GM12872 (cell line): ENCODE results near the gene HAO2.

Source experiments
- CTCF ChIP-seq: IDR thresholded peaks from 3 replicates; pipeline ENCODE4 v1.5.1; 2011; ENCODE audit warnings: low read depth, mild to moderate bottlenecking, low read length, moderate library complexity; ENCODE audit not compliant: insufficient read depth

The HAO2 gene

DNA sequence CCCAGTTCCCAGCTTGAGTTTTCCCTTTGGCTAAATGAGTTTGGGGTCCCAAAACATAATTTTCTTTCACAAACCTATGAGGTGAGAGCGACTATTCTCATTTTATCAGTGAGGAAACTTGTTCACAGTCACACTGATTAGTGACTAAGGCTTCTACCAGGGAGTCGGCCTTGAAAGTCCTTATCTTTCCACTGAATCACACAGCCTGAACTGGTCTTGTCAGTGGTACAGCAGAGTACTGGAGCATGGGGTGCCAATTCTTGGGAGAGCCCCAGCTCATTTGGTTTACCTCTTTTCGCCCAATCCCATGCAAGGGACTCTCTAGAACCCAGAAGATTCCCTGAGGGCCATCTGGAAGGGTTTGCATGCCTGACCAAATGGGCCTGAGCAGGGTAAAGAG, 63.3 kb downstream of the HAO2 start:
- no peak for TF ChIP-seq CTCF

GRCh38 chr1:119435052-119435451, 66.5 kb downstream of the HAO2 start:
- TF ChIP-seq CTCF = no peak

DNA sequence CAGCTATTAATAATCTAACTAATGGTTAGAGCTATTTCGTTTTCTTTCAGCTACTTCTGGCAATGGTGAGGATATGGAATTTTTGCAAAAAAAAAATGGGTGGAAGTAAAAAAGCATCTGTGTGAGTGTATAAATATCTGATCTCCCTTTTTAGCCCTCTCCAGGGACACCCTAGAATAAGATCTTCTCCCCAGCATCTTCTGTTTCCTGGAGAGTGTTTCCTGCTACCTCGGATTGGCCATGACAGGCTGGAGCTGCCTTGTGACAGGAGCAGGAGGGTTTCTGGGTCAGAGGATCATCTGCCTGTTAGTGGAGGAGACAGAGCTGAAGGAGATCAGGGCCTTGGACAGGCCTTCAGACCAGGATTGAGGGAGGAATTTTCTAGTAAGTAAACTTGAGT, 70.2 kb downstream of the HAO2 start:
- TF ChIP-seq CTCF = no peak

DNA sequence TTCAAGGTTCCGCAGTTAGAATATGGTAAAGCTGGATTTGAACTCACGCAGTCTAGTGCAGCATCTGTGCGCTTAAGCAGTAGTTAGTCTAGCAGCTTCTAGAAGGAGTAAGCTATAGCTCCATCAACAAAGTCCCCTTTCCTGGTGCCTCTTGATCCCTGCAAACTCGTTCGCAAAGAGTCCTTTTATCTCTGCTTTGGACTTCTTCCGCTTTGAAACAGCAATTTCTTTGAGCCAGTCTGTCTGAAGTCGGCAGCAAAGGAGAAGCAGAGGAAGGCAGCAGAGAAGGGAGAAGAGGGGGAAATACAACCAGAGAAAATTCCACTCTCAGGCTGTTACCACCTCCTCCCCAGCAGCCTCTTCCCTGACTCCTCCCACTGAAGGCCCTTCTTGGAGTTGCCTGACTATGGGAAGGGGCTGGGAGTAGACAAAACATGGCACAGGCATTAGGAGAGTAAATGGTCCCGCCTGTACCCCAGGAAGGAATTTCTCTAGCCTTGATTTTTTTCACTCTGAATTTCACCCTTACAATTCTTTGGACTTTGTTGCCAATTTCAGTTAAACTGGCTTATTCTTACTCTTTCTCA, 72.2 kb downstream of the HAO2 start:
- TF ChIP-seq CTCF = no peak

GRCh38 chr1:119442756-119443155, 74.2 kb downstream of the HAO2 start:
- TF ChIP-seq CTCF = no peak
